Measurements from ENCODE around the gene CNOT10. TPM values are rescaled to one million over a fixed set of nuclear protein-coding genes. Genes with fewer than 3 reads are reported as not detected.
A peak's percentile ranks its signal among the peaks of the same experiment; 100 is the strongest.

Gene CNOT10
- total and polyA plus RNA-seq, 8 donors, result 10.7 to 436 (median 20.5) TPM

DNA sequence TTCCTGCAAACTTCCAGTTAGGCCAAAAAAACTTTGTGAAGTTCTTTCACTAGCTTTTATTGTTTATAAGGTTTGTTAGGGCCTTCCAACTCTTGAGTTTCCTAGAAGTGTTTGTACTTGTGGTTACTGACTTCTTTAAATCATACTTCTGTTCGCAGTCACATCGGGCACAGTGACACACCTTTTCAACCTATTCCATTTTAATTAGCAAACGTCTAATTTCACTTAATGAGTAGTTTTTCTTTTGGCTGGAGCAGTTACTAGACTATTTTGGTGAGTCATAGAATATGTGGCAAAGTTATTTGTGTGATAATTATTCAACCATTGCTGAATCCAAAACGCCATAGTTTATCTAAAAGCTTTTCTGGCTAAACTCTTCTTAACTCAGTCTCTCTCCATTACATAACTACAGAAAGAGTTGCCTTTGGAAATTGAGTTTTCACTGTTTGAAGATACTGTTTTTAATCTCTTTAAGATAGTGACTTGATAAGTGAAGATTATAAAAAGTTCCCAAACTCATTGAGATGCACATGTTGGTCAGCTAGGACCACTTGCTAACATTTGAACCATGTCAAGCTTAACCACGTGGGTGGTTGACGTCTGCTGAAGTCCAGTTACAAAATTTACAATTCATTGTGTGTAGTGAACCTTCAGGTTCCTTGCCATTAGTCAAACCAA is 21.5 kb downstream of the CNOT10 start:
- H3K9me3 ChIP-seq, result no peaks in the 10 kb centered on the region
- DNase-seq, result no peak
- 55 to 72% (median 61%) methylated on average over 6 of the region's 6 CpGs for whole genome bisulfite sequencing, 5 donors
- peaks cover 3 to 22% (median 13%) of the 10 kb centered on the region in 4 donors for H3K4me1 ChIP-seq
- H3K27me3 ChIP-seq, result no peaks in the 10 kb centered on the region
- intact Hi-C loops (cut with DNase I; ENCODE audit: low total_unique reads), result no loop called here
- peaks cover 8 to 29% (median 26%) of the 10 kb centered on the region in 4 donors for H3K36me3 ChIP-seq
- no peak overlapping the region for H3K4me3 ChIP-seq
- H3K27ac ChIP-seq, result peak overlapping the region in 1 of 5 donors; percentile 53
- TF ChIP-seq EP300 (IDR thresholded peaks at IDR 0.05) (no peak), POLR2AphosphoS5 (IDR thresholded peaks at IDR 0.05) (no peak), POLR2A (IDR thresholded peaks at IDR 0.05) (no peak)
- TF ChIP-seq, protein P1, sequence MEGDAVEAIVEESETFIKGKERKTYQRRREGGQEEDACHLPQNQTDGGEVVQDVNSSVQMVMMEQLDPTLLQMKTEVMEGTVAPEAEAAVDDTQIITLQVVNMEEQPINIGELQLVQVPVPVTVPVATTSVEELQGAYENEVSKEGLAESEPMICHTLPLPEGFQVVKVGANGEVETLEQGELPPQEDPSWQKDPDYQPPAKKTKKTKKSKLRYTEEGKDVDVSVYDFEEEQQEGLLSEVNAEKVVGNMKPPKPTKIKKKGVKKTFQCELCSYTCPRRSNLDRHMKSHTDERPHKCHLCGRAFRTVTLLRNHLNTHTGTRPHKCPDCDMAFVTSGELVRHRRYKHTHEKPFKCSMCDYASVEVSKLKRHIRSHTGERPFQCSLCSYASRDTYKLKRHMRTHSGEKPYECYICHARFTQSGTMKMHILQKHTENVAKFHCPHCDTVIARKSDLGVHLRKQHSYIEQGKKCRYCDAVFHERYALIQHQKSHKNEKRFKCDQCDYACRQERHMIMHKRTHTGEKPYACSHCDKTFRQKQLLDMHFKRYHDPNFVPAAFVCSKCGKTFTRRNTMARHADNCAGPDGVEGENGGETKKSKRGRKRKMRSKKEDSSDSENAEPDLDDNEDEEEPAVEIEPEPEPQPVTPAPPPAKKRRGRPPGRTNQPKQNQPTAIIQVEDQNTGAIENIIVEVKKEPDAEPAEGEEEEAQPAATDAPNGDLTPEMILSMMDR (IDR thresholded peaks at IDR 0.05), result no peak

DNA sequence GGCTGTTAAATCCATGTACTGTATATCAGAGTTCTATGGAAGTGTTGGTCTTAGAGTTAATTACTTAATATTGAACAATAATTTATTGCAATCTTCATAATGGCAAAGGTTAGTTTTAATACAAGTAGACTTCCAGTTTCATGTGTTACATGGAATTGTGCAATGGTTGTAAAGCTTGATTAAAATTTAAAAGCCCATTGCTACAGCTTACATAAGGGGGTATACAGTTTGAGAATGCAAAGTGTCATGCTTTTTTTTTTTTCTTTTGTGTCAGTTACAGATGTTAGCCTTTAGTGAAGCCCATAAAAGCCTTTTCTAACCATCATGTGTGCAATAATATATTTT is 22.0 kb downstream of the CNOT10 start:
- TF ChIP-seq, protein P1 (IDR thresholded peaks at IDR 0.05), result no peak
- TF ChIP-seq POLR2AphosphoS5 (IDR thresholded peaks at IDR 0.05) (no peak), POLR2A (IDR thresholded peaks at IDR 0.05) (no peak), EP300 (IDR thresholded peaks at IDR 0.05) (no peak)
- intact Hi-C loops (cut with DNase I; ENCODE audit: low total_unique reads), result no loop called here
- peaks cover 3 to 22% (median 13%) of the 10 kb centered on the region in 4 donors for H3K4me1 ChIP-seq
- no peak for DNase-seq
- no peaks in the 10 kb centered on the region for H3K27me3 ChIP-seq
- H3K9me3 ChIP-seq, result no peaks in the 10 kb centered on the region
- H3K27ac ChIP-seq, result peak overlapping the region in 1 of 5 donors; percentile 53
- peaks cover 9 to 33% (median 30%) of the 10 kb centered on the region in 4 donors for H3K36me3 ChIP-seq
- no peak overlapping the region for H3K4me3 ChIP-seq

DNA sequence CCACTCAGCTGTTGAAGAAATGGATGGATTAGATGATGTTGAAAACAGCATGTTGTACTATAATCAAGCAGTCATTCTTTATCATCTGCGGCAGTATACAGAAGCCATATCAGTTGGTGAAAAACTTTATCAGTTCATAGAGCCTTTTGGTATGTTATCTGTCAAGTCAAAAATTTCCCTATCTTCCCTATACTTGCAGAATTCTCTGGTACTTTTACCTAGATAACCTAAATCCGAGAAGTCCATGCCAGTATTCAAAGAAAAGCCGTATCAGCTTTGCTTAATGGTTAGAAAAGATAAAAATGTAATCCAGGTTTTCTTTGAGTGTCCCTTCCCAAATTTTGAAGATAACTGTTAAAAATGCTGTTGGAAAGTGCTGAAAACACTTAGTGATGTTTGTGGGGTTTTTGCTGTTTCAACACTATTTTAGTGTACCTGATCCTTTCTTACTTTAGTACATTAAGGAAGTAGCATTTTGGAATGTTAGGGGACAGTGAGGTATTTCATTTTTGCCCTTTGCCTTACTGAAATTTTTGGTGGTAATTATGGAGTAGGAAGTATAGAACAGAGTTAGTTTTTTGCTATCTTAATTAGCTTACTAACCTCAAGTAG is 23.8 kb downstream of the CNOT10 start:
- no peak for TF ChIP-seq POLR2A (IDR thresholded peaks at IDR 0.05)
- no peak for TF ChIP-seq POLR2AphosphoS5 (IDR thresholded peaks at IDR 0.05)
- TF ChIP-seq EP300 (IDR thresholded peaks at IDR 0.05), result no peak
- TF ChIP-seq, protein P1 (IDR thresholded peaks at IDR 0.05), result no peak
- intact Hi-C loops (cut with DNase I; ENCODE audit: low total_unique reads), result no loop called here
- Histone ChIP-seq H3K27me3 (no peaks in the 10 kb centered on the region), H3K9me3 (no peaks in the 10 kb centered on the region), H3K36me3 (peaks cover 9 to 50% (median 45%) of the 10 kb centered on the region in 4 donors), H3K4me3 (no peak overlapping the region), H3K27ac (no peak overlapping the region), H3K4me1 (peaks cover 3 to 22% (median 13%) of the 10 kb centered on the region in 4 donors)
- 60 to 78% (median 73%) methylated on average over 3 of the region's 3 CpGs for WGBS, 5 donors
- no peak for DNase-seq

DNA sequence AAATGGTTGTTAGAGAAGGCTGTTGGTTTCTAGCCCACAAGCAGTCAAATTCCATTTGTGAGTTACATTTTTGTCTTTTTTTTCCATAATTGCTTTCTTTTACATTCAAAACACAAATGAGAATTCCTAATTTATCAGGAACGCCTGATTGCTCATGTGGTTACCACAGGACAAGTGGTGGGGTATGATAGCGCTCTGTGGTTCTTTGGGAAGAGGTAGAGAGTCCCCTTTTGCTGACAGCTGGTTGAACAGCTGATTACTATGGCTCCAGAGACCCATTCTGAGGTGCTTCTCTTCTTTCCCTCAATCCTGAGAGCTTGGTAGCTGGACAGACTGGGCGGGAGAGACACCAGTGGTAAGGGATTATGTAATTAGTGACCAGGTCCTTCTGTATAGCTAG is 24.4 kb downstream of the CNOT10 start:
- Histone ChIP-seq H3K27ac (no peak overlapping the region), H3K36me3 (peaks cover 9 to 56% (median 45%) of the 10 kb centered on the region in 4 donors), H3K4me1 (peaks cover 3 to 22% (median 13%) of the 10 kb centered on the region in 4 donors), H3K4me3 (no peak overlapping the region), H3K9me3 (no peaks in the 10 kb centered on the region), H3K27me3 (no peaks in the 10 kb centered on the region)
- DNase-seq, result no peak
- WGBS, 5 donors, result 94 to 99% (median 98%) methylated on average over 3 of the region's 3 CpGs
- TF ChIP-seq, protein P1 (IDR thresholded peaks at IDR 0.05), result no peak
- TF ChIP-seq EP300 (IDR thresholded peaks at IDR 0.05), result no peak
- TF ChIP-seq POLR2AphosphoS5 (IDR thresholded peaks at IDR 0.05), result no peak
- TF ChIP-seq POLR2A (IDR thresholded peaks at IDR 0.05), result no peak
- intact Hi-C loops (cut with DNase I; ENCODE audit: low total_unique reads), result no loop called here
